Transverse colon (tissue), 4 donors: ENCODE data around the gene ZNF79. TPM values are rescaled to one million over a fixed set of nuclear protein-coding genes. Genes with fewer than 3 reads are reported as not detected.

Source experiments
- DNase-seq: peaks from one replicate; pipeline ENCODE4 v3.0.0-alpha.2; 2019
- H3K27ac ChIP-seq, 4 donors: fragments of 200-600 bp; sonication (generic); 2 replicates each; pipeline ENCODE4 v1.5.1; 2016 to 2018; ENCODE audit warnings: inconsistent platforms in 4 of 4
- H3K27me3 ChIP-seq: fragments of 200-600 bp; sonication (generic); 2 replicates; pipeline ENCODE4 v1.5.1; 2017; ENCODE audit warnings: inconsistent platforms
- H3K36me3 ChIP-seq, 4 donors: fragments of 200-600 bp; sonication (generic); 2 replicates each; pipeline ENCODE4 v1.5.1; 2017 to 2019; ENCODE audit warnings: inconsistent platforms in 4 of 4
- H3K4me1 ChIP-seq, 4 donors: fragments of 200-600 bp; sonication (generic); 2 replicates each; pipeline ENCODE4 v1.5.1; 2017 to 2020; ENCODE audit warnings: inconsistent platforms in 4 of 4
- H3K4me3 ChIP-seq, 4 donors: fragments of 200-600 bp; sonication (generic); 1 replicate in 1 of 4; 2 replicates in 3 of 4; pipeline versions ENCODE4 v1.5.1 to v1.6.1; 2017 to 2019; ENCODE audit warnings: inconsistent platforms in 4 of 4
- H3K9me3 ChIP-seq, 2 donors: fragments of 200-600 bp; sonication (generic); 2 replicates each; pipeline ENCODE4 v1.5.1; 2017 to 2019; ENCODE audit warnings: inconsistent platforms in 2 of 2
- CTCF ChIP-seq, 5 experiments: fragments of 200-600 bp in 3 of 5; fragments of 450-650 bp in 2 of 5; sonication (generic) in 3 of 5; IDR thresholded peaks; 1 replicate in 2 of 5; 2 replicates in 3 of 5; pipeline ENCODE4 v1.5.1; 2016 to 2017; ENCODE audit warnings: antibody characterized with exemption in 5 of 5, inconsistent platforms in 3 of 5, mild to moderate bottlenecking in 2 of 5, moderate library complexity in 1 of 5
- EP300 ChIP-seq: sonication (generic); formaldehyde crosslinking; IDR thresholded peaks from one replicate; pipeline ENCODE4 v1.6.1; 2017; ENCODE audit warnings: antibody characterized with exemption, low read depth
- POLR2A ChIP-seq: fragments of 450-650 bp; IDR thresholded peaks from one replicate; pipeline ENCODE4 v1.6.1; 2016; ENCODE audit warnings: antibody characterized with exemption, mild to moderate bottlenecking, moderate library complexity
- POLR2AphosphoS5 ChIP-seq, 3 donors: sonication (generic); formaldehyde crosslinking; IDR thresholded peaks; one replicate each; pipeline ENCODE4 v1.6.1; 2016; ENCODE audit warnings: antibody characterized with exemption in 3 of 3
- WGBS, 2 donors: methylation state at CpG; one replicate each; pipeline ENCODE4 v1.1.5; 2018; ENCODE audit warnings: low coverage in 1 of 2; 5-methylcytosine and 5-hydroxymethylcytosine counted together
- in situ Hi-C, 4 donors: fragments of 200-750 bp; cut with MboI; loops; one replicate each; pipeline versions ENCODE4 v1.15.0 to v1.15.1; 2017; ENCODE audit warnings: low sequenced_read_pairs in 3 of 4, low pct_ligation_motif_present in 1 of 4, low pct_unique_long_range_greater_than_20kb in 1 of 4
- intact Hi-C: fragments of 100-400 bp; cut with DNase I; formaldehyde crosslinking; loops from one replicate; pipeline ENCODE4 v1.15.1; 2023; ENCODE audit warnings: low total_unique reads
- total RNA-seq, 4 donors: library from RNA; depleted of rRNA; stranded (reverse); fragments of >200 nt; gene quantifications; one replicate each; pipeline ENCODE4 v1.1.0, GENCODE V29; 2016

The ZNF79 gene
- total RNA-seq, 4 donors from 2014 or later = 9.4 to 12.3 (median 11.3) TPM

GRCh38 chr9:127418037-127418471 is 6.1 kb upstream of the ZNF79 start:
- in situ Hi-C loops (no loop called here), intact Hi-C loops (no loop called here)
- TF ChIP-seq EP300 (no peak), CTCF (IDR thresholded peaks at IDR 0.05) (peak in 3 of 5 experiments; percentile 7 to 27 (median 14))
- DNase-seq = no peak
- Histone ChIP-seq H3K27ac (peak overlapping the region; percentile 14 to 72 (median 59)), H3K27me3 (no peaks in the 10 kb centered on the region), H3K4me3 (no peak overlapping the region), H3K4me1 (peaks cover 14 to 39% (median 18%) of the 10 kb centered on the region in 4 donors), H3K36me3 (no peaks in the 10 kb centered on the region), H3K9me3 (no peaks in the 10 kb centered on the region)
- WGBS, 2 donors = 78% methylated on average over 8 of the region's 12 CpGs; no CpG with 5 or more reads in 1 of the 2 donors

GRCh38 chr9:127419348-127419747 is 4.8 kb upstream of the ZNF79 start:
- no peak overlapping the region for H3K4me3 ChIP-seq
- intact Hi-C loops = no loop called here
- no peaks in the 10 kb centered on the region for H3K9me3 ChIP-seq
- no peak for TF ChIP-seq POLR2A
- no peak for TF ChIP-seq POLR2AphosphoS5 (IDR thresholded peaks at IDR 0.05)
- TF ChIP-seq CTCF (IDR thresholded peaks at IDR 0.05) = no peak
- TF ChIP-seq EP300 = no peak
- no peak for DNase-seq
- 50 to 84% methylated on average over 2 to 6 of the region's 6 CpGs for WGBS, 2 donors
- no peaks in the 10 kb centered on the region for H3K27me3 ChIP-seq
- H3K4me1 ChIP-seq = peaks cover 19 to 43% (median 21%) of the 10 kb centered on the region in 4 donors
- H3K27ac ChIP-seq = no peak overlapping the region
- in situ Hi-C loops = no loop called here
- H3K36me3 ChIP-seq = no peaks in the 10 kb centered on the region

- Histone ChIP-seq H3K27me3 (no peaks in the 10 kb centered on the region), H3K4me1 (peaks cover 28 to 43% (median 33%) of the 10 kb centered on the region in 4 donors), H3K4me3 (no peak overlapping the region), H3K9me3 (no peaks in the 10 kb centered on the region), H3K36me3 (no peaks in the 10 kb centered on the region), H3K27ac (peak overlapping the region in 1 of 4 donors; percentile 88)
- TF ChIP-seq POLR2AphosphoS5 (IDR thresholded peaks at IDR 0.05) = no peak
- TF ChIP-seq POLR2A = no peak
- DNase-seq = no peak
- 60 to 82% methylated on average over 1 to 7 of the region's 7 CpGs for WGBS, 2 donors
- intact Hi-C loops (no loop called here), in situ Hi-C loops (no loop called here)
Measured at GRCh38 chr9:127421057-127421456, 3.1 kb upstream of the ZNF79 start.

- Histone ChIP-seq H3K4me3 (peak overlapping the region in 1 of 4 donors; percentile 85), H3K27ac (peak overlapping the region; percentile 88 to 96 (median 92)), H3K9me3 (no peaks in the 10 kb centered on the region), H3K4me1 (peaks cover 23 to 41% (median 30%) of the 10 kb centered on the region in 4 donors), H3K36me3 (no peaks in the 10 kb centered on the region), H3K27me3 (no peaks in the 10 kb centered on the region)
- TF ChIP-seq EP300 = no peak
- no peak for TF ChIP-seq CTCF (IDR thresholded peaks at IDR 0.05)
- no peak for TF ChIP-seq POLR2AphosphoS5 (IDR thresholded peaks at IDR 0.05)
- TF ChIP-seq POLR2A = no peak
- WGBS, 2 donors = 86% methylated on average over 10 of the region's 10 CpGs; no CpG with 5 or more reads in 1 of the 2 donors
- in situ Hi-C loops = no loop called here
- no peak for DNase-seq
- intact Hi-C loops = no loop called here
Measured at GRCh38 chr9:127422133-127422782, 1.9 kb upstream of the ZNF79 start.
